HG03432 (cell line): Measurements from ENCODE around the gene ANTXRL.
A peak's percentile ranks its signal among the peaks of the same experiment; 100 is the strongest.
"Not testable (repeated sequence)": the region's sequence is repeated elsewhere in the genome, so short reads cannot be mapped to it uniquely, and the experiment has no call there.

Experiments
- ATAC-seq: cut with Tn5 transposase; IDR thresholded peaks from one replicate; pipeline ENCODE4 v1.9.1; 2021; ENCODE audit warnings: mild to moderate bottlenecking, moderate library complexity; ENCODE audit not compliant: unreplicated experiment

ANTXRL gene

GRCh38 chr10:46272863-46273415 is 13.9 kb upstream of the ANTXRL start:
- no peak for ATAC-seq

DNA sequence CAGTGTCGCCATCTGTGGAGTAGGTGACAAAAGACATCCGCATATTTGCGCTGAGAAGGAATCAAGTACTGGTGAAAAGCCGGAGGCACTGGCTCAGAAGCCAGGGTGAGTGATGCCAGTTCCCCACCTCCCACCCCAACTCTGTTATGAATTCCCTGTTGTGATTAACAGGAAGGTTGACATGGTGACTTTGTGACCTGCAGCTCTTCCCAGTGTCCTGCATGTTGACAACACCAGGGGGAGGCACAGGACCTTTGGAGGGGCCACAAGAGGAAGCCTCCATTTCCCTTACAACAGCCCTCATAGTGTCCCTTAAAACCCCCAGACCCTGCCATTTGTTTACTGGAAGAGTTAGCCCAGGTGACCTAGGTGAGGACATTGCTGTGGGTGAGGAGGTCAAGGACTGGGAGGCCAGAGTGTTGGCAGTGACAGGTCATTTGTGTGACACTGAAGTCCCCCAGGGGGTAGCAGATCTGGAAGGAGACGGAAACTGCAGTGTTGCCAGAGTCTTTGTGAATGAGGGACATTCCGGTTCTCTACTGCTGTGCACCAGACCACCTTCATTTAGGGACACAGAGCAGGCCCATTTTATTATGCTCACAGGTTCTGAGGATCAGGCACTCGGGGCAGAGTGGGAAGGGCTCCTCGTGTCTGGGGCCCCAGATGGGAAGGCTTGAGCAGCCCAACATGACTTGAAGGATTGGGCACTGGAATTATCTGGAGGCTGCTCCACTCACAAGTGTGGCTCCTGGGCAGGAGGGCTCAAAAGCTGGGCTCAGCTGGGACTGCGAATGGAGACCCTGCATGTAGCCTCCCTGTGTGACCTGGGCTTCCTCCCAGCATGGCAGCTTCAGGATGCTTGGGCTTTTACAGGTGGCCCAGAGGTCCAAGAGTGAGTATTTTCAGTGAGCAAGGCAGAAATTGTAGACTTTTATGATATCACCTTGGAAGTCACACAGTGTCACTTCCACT is 13.0 kb upstream of the ANTXRL start:
- ATAC-seq: no peak

DNA sequence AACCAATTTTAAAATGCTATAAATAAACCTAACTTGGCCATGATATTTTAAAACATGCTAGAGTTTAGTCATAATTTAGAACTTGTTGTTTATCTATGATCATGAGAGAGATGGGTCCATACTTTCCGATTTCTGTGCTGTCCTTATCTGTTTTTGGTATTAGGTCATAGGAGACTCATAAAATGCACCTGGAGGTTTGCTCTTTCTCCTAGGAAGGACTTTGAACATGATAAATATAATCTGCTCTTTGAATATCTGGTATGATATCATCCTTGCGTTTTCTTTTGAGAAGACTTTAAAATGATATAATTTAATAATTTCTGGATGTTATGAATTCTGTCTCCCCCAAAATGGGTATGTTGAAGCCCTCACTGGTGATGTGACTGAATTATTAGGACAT is 9.0 kb upstream of the ANTXRL start:
- ATAC-seq: no peak

DNA sequence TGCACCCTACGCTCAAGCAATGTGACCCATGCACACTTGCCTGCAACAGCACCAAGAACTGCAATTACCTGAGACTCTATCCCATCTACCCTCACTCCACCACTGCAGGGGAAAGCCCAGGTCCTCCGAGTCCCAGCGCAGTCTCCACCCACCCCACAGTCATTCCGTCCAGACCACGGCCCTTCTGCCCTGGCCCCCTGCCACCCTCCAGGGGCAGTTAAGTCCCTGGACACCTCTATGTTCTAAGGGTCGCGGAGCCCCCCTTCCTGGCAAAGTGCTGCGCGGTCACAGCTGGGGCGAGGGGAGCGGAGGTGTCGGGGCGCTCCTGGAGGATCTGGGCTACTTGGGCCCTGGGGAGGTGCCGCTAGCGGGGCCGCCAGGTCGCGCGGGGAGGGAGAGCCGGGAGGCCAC is 4.4 kb upstream of the ANTXRL start:
- ATAC-seq: not testable (repeated sequence)

- peak; percentile 48 for ATAC-seq
Measured at GRCh38 chr10:46282842-46283574, 3.8 kb upstream of the ANTXRL start.

GRCh38 chr10:46283580-46284285 is 3.1 kb upstream of the ANTXRL start:
- no peak for ATAC-seq

DNA sequence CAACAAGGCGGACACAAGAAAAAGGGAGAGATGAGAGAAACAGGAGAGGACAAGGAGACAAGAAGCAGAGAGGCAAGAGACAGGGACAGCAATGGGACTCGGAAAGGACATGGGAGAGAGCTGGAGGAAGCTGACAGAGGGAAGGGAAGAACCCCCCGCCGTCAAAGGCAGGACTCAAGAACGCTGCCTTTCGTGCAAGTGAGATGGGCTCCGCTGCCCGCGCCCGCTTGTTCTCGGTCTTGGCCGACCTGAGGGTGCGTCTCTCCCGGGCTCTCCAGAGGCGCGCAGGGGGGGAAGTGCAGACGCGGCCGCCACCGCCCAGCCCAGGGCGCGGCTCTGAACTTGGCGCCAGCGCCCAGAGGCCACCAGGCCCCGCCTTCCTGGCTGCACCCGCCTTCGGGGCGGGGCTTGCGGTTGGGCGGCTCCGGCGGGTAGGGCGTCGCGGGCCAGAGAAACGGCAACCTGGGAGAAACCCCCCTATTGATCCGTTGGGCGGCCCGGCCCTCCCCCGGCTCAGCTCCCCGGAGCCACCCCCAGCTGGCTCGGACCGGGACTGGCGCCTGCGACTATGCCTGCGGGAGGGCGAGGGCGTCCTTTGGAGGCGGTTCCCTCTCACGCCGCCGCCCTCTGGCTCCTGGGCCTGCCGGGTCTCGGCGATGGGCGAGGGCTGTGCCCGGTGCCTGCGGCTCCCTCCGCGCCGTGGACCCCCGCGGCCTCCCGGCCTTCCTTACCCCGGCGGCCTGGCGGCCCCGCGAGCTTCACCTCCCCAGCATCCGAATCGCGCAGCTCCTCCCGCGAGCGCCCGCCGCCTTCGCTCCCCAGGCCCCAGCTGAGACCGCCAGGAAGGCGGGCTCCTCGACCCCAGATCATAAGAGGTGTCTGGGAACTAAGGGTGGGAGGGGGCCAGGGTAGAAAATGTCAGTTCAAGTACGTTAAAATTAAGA is 2.2 kb upstream of the ANTXRL start:
- ATAC-seq: peak; percentile 92

- peak; percentile 2 for ATAC-seq
Measured at GRCh38 chr10:46285300-46285699, 1.5 kb upstream of the ANTXRL start.

- ATAC-seq: no peak
Measured at GRCh38 chr10:46285966-46286620, 704 bp upstream of the ANTXRL start.

GRCh38 chr10:46287846-46288477 is 1.2 kb downstream of the ANTXRL start:
- no peak for ATAC-seq

DNA sequence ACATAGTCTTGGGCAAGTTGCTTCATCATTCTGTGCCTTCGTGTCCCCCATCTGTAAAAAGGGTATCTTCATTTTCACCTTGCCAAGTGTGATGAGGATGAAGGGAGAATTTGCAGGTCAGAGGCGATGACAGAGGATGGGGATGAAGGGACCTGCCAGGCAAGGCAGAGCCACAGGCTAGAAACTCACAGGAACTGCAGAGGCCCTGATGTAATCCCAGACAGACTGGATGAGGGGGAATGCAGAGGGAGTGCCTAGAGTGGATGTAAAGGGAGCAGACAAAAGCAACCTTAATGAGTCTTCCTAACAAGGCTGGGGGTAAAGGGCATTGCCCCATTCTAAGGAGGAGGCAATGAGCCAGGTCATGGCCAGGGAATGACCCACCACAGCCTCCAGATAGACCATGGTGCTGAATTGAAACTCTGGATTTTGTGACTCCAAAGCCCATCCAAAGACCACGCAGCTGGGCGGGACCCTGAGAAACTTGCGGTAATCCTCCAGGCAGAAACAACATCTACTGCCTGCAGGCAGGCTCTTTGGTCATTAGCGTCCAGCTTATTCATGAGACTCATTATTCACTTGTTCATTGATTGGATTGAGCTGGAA is 1.9 kb downstream of the ANTXRL start:
- ATAC-seq: no peak

GRCh38 chr10:46289209-46289810 is 2.5 kb downstream of the ANTXRL start:
- no peak for ATAC-seq

DNA sequence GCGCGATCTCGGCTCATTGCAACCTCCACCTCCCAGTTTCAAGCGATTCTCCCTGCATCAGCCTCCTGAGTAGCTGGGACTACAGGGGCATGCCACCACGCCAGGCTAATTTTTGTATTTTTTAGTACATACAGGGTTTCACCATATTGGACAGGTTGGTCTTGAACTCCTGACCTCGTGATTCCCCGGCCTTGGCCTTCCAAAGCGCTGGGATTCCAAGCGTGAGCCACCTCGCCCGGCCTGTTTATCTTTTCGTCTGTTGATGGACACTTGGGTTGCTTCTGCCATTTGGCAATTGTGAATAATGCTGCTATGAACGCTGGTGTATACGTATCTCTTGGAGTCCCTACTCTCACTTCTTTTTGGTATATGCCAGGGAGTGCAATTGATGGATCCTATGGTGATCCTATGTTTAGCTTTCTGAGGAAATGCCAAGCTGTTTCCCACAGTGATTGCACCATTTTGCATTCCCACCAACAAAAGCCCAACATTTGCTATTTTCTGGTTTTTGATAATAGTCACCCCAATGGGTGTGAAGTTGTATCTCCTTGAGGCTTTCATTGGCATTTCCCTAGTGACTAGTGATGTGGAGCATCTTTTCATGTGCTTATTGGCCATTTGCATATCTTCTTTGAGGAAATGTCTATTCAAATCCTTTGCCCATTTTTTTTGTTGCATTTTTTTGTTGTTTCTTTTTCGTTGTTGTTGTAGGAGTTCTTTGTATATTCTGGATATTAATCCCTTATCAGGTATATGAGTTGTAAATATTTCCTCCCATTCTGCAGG is 3.5 kb downstream of the ANTXRL start:
- ATAC-seq: no peak

DNA sequence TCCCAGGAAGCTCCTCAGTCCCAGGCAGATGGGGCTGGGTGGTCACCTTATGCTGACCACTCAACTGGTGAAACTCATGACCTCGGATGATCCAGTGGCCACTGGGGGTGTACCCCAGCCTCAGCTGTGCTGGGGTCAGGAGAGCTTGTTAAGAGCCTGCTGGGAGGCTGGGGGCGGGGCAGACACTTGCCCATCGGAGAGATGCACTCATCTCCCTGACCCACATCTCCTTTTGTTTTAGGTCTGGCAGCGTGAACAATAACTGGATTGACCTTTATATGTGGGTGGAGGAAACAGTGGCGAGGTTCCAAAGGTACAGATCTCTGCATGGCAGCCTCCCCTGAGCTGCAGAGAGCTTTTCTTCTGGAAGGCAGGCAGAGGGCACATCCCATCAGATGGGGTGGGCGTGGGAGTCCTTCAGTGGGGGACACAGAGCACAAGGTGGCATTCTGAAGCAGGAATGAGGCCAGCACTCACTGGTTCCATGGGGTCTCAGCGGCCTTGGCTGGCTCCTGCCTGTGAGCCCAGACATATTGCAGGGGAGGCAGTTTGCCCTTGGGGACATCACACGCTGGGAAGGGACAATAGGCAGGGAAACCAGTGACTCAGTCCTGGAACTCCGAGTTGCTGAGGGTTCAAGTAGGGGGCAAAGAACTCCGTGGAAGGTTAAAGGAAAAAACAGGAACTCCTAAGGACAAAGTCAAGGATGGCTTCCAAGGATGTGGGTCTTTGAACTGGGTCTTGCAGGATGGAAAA is 5.2 kb downstream of the ANTXRL start:
- ATAC-seq: no peak

GRCh38 chr10:46292573-46293023 is 5.8 kb downstream of the ANTXRL start:
- ATAC-seq: no peak

DNA sequence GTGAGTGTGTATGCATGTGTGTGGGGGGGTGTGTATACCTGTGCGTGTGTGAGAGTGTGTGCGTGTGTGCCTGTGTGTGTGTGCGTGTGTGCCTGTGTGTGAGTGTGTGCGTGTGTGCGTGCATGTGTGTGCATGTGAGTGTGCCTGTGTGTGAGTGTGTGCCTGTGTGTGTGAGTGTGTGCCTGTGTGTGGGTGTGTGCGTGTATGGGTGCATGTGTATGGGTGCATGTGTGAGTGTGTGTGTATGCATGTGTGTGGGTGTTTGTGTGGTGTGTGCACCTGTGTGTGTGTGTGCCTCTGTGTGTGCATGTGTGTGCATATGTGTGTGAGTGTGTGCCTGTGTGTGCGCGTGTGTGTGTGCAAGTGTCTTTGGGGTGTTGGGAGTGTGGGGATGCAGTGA is 6.4 kb downstream of the ANTXRL start:
- ATAC-seq: no peak
